Stimulated activated CD4-positive, alpha-beta T cell treated with anti-CD3 and anti-CD28 coated beads, Interleukin-15, amount 100 ng/mL, for 48 hours (primary cell): ENCODE data around the gene OR2T10.
"Not testable (repeated sequence)": the region's sequence is repeated elsewhere in the genome, so short reads cannot be mapped to it uniquely, and the experiment has no call there.

Experiments used
- DNase-seq, 2 donors: peaks; one replicate each; pipeline ENCODE4 v3.0.0-alpha.2; 2020; ENCODE audit warnings: low read depth in 2 of 2

Gene OR2T10, protein sequence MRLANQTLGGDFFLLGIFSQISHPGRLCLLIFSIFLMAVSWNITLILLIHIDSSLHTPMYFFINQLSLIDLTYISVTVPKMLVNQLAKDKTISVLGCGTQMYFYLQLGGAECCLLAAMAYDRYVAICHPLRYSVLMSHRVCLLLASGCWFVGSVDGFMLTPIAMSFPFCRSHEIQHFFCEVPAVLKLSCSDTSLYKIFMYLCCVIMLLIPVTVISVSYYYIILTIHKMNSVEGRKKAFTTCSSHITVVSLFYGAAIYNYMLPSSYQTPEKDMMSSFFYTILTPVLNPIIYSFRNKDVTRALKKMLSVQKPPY

GRCh38 chr1:248597589-248597988, at the start of gene OR2T10:
Gene OR2T10, minus strand, starts transcription at chr1:248597700. Its CDS starts 3,932 bp downstream, at chr1:248593768.
- DNase-seq: no peak

DNA sequence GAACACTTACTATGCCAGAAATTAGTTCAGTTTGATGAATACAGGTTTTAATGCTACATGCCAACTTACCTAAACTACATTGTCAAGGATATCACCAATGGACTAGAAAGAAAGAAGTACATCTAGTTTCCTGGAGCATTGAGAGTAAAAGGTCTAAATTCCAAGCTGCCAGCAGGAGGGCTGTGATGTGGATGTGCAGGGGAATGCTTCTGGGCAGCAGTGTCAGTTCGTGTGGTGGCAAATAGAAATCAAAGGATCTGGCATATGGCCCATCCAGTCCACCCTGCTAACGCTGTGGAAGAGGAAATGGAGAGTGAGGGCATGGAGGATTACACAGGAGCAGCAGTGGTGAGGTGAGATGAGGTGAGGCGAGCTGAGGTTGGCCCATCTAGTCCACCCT, 47.7 kb upstream of the OR2T10 start, which contains the start of gene OR2T35:
TSS of gene OR2T35 (minus strand) at position 101 of the 400 bp plus-strand sequence. CDS start 6,020 bp downstream, outside the sequence.
- not testable (repeated sequence) for DNase-seq

GRCh38 chr1:248642971-248643651, 45.6 kb upstream of the OR2T10 start:
- not testable (repeated sequence) for DNase-seq

GRCh38 chr1:248641583-248641982, 44.1 kb upstream of the OR2T10 start:
- not testable (repeated sequence) for DNase-seq

DNA sequence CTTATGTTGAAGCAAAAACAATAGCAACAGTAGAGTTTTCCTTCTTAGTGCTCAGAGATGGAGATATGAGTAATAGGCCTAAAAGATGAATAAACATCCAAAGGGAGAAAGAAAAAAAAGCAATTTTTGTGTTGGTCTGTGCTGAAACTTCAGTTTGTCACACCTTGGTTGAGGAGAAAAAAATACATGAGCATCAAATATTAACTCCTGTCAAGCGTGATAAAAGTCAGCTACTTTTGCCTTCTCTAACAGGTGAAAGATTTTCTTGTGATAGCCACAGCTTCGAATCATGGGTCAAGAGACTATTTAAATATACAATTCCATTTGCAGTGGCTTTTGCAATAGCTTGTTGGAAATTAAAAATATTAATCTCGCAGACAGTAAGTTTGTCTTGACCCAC, 43.4 kb upstream of the OR2T10 start:
- DNase-seq: not testable (repeated sequence)

DNA sequence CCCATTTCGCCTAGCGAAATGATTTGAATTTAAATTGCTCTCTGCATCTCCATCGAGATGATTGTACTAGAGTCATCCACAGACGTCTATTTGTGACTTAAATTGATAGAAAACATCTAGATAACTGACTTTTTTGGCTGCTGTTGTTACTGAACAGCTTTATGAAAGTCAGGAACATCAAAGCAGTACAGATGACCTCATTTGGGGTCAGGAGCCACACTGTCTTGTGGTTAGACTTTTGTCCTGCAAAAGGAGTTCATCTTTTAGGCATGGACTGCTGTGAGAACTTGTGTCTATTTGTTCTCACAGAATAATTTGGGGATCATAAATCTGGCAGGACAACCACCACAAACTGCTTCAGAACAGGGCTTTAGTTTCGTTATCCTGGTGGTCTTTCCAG, 42.2 kb upstream of the OR2T10 start:
- DNase-seq: not testable (repeated sequence)

DNA sequence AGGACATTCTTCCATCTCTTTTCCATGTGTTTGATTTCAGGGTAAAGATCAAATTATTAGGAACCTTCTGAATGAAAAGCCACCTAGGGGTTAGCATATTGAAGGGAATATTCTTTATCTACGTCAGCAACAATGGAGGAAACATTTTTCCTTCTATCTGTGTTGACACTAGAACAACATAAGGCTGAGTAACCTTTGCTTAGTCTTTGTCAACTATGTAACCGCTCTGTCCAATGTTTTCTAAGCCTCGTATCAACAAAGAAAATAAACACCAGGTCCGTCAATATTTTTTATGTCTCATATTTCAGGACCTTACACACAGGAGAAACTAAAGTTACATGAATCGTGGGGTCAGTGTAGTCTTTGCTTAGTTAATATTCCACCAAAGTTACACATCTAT, 39.1 kb upstream of the OR2T10 start:
- DNase-seq: not testable (repeated sequence)

GRCh38 chr1:248634991-248635390, 37.5 kb upstream of the OR2T10 start, which contains the start of gene OR2T11:
Gene OR2T11, minus strand, starts transcription at chr1:248635091. Its CDS starts 7,963 bp downstream, at chr1:248627128.
- not testable (repeated sequence) for DNase-seq

DNA sequence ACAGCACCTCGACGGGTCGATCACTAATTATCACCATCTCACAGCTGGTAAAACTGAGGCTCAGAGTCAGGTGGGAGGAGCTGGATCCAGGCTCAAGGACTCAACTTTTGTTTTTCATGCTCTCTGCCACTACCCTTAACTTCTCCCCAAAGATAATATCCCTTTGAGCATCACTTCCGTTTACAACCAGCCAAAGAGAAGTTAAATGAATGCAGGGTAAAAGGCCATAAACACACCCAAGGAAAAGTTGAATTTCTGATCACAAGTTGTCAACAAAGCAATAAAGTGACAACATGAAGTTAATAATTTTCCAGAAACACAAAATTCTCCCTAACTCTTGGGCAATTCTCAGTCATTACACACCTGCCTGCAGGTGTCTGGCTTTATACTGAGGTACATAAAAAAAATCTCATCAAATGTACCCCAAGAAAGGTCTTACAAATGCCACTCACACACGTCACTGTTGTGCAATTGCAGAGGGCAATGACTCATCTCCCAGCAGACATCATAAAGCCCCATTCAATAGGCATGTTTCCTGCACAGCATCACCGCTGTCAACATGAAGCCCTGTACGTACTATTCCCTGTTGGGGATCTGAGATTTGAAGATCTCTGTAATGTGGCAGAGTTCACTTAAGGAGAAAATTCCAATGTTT, 34.0 kb upstream of the OR2T10 start:
- DNase-seq: no peak

GRCh38 chr1:248630551-248630950, 33.1 kb upstream of the OR2T10 start:
- DNase-seq: no peak

GRCh38 chr1:248627971-248628844, 30.7 kb upstream of the OR2T10 start:
- DNase-seq: no peak

DNA sequence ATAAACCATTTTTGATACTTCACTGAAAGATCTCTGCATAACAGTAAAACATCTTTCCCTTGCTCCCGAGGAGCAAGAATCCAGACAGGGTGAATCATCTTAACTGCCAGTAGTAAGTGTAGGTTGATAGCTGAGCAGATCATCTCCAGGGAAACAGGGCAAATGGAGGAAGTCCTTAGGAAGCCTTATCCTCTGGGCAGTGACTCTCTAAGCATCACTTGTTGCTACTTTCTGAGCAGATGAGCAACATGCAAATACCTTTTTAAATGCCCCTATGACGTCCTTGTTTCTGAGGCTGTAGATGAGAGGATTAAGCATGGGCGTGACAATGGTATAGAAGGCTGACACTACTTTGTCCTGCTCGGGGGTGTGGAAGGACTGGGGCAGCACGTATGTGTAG, 28.5 kb upstream of the OR2T10 start:
- DNase-seq: no peak

DNA sequence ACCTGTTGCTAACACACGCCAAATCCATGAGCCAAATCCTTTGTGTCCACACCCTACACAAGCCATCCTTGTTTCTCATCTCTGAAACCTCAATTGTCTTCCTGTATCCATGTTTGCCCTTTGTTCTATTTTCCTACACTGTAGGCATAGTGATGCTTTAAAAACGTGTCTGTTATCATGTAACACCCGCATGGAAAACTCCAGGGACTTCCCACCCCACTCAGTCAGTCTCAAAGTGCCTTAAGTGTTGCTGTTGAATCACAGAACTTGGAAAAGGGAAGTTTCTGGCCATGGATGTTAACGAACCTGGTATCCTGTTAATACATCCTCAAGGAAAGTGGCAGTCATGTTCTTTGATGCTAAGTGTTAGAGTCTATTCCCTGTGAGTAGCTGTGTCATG, 27.7 kb upstream of the OR2T10 start:
- no peak for DNase-seq

- no peak for DNase-seq
Observed at GRCh38 chr1:248622570-248623001, 25.1 kb upstream of the OR2T10 start.

GRCh38 chr1:248621770-248622169, 24.3 kb upstream of the OR2T10 start:
- DNase-seq: no peak

GRCh38 chr1:248618878-248619277, 21.4 kb upstream of the OR2T10 start:
- DNase-seq: peak in 1 of 2 donors; percentile 36

DNA sequence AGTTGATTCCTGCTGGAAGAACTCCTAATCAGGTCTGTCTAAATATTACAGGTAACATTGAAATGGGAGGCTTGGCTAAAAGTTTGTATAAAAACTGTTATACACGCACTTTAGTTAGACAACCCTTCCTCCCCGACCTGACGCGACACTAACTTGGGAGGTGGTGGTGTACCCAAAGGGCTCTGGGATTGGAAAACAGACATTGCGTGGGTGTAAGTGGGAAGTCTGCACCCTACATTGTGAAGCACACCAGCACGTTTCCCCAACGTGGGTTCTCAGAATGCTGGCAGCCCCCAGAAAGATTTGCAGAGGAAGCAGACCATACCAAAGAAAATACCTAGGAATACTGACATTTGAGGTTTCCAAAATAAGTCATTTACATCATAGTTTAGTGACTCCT, 20.6 kb upstream of the OR2T10 start:
- no peak for DNase-seq

DNA sequence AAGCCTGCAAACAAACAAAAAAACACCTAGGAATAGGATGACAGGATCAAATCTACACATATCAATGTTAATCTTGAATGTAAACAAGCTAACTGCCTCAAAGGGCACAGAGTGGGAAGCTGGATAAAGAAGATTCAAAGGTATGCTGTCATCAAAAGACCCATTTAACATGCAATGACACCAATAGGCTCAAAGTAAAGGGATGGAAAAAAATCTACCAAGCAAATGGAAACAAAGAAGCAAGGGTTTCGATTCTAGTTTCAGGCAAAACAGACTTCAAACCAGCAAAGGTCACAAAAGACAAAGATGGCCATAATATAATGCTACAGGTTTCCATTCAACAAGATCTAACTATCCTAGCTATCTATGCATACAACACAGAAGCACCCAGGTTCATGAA, 16.2 kb upstream of the OR2T10 start:
- DNase-seq: no peak

DNA sequence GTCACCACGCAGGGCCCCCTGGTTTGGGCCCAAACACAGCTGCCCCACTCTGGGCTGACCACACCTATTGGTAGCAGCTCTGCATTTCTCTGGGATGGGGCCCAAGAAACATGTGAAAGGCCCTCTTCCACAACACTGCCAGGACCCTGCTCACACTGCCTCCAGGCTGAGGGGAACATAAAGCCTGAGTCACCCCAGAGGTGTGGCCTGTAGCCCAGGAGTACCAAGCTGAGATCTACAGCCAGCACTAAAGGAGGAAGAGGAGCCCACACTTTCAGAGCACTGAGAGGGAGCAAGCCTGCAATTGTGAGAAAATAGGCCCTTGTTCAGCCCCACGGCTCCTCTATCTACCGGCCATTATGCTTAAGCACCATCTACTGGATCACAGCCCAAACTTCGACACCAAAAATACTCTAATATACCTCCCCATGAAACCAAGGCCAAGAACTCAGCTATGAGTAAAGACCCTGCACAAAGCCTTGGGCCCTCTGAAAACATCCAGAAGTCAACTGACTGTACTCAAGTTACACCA, 14.4 kb upstream of the OR2T10 start:
- peak; percentile 12 to 22 for DNase-seq

GRCh38 chr1:248610301-248610700, 12.8 kb upstream of the OR2T10 start:
- DNase-seq: no peak

GRCh38 chr1:248599396-248599795, 1.9 kb upstream of the OR2T10 start:
- DNase-seq: no peak
